Smooth muscle cell (in vitro differentiated cells): ENCODE results near the gene STAG1. TPM values are rescaled to one million over a fixed set of nuclear protein-coding genes. Genes with fewer than 3 reads are reported as not detected.

ENCODE experiments used
- DNase-seq: peaks from one replicate; lab custom pipeline; 2025; ENCODE audit not compliant: unreplicated experiment; lab: John Stamatoyannopoulos, UW
- H2AFZ ChIP-seq: fragments of 200-600 bp; sonication (generic); 2 replicates; pipeline ENCODE4 v1.6.0; 2016; ENCODE audit warnings: antibody characterized with exemption, low read depth, mild to moderate bottlenecking
- H3F3A ChIP-seq: fragments of 200-600 bp; sonication (generic); 2 replicates; pipeline ENCODE4 v1.6.0; 2017; ENCODE audit warnings: antibody characterized with exemption, low read depth
- H3K27ac ChIP-seq: fragments of 200-600 bp; sonication (generic); 2 replicates; pipeline ENCODE4 v1.5.1; 2016; ENCODE audit warnings: low read depth, mild to moderate bottlenecking
- H3K27me3 ChIP-seq: fragments of 200-600 bp; sonication (generic); 2 replicates; pipeline ENCODE4 v1.6.1; 2016; ENCODE audit warnings: low read depth, mild to moderate bottlenecking
- H3K36me3 ChIP-seq: fragments of 200-600 bp; sonication (generic); 2 replicates; pipeline ENCODE4 v1.5.1; 2016; ENCODE audit warnings: low read depth
- H3K4me1 ChIP-seq: fragments of 200-600 bp; sonication (generic); 2 replicates; pipeline ENCODE4 v1.5.1; 2016; ENCODE audit warnings: low read depth
- H3K4me2 ChIP-seq: fragments of 200-600 bp; sonication (generic); 2 replicates; pipeline ENCODE4 v1.6.0; 2016; ENCODE audit warnings: mild to moderate bottlenecking
- H3K4me3 ChIP-seq: fragments of 200-600 bp; sonication (generic); 2 replicates; pipeline ENCODE4 v1.5.1; 2016; ENCODE audit warnings: mild to moderate bottlenecking
- H3K79me2 ChIP-seq: fragments of 200-600 bp; sonication (generic); 2 replicates; pipeline ENCODE4 v1.6.0; 2016; ENCODE audit warnings: low read depth, mild to moderate bottlenecking
- H3K9ac ChIP-seq: fragments of 200-600 bp; sonication (generic); 2 replicates; pipeline ENCODE4 v1.6.0; 2016; ENCODE audit warnings: low read depth
- H3K9me3 ChIP-seq: fragments of 200-600 bp; sonication (generic); replicated peaks from 2 replicates; pipeline ENCODE4 v1.5.1; 2016; ENCODE audit warnings: low read depth
- H4K20me1 ChIP-seq: fragments of 200-600 bp; sonication (generic); 2 replicates; pipeline ENCODE4 v1.6.0; 2016; ENCODE audit warnings: low read depth
- WGBS: methylation state at CpG from one replicate; pipeline ENCODE4 v1.1.7; 2016; ENCODE audit warnings: low lambda C conversion rate; 5-methylcytosine and 5-hydroxymethylcytosine counted together
- polyA plus RNA-seq: library from polyadenylated mRNA; unstranded; fragments of >200 nt; fragmentation: Nextera tagmentation; extraction: Ambion mirVana; gene quantifications from 2 replicates; pipeline ENCODE4 v1.2.1, GENCODE V29; 2016
- total RNA-seq: library from RNA; depleted of rRNA; stranded (reverse); fragments of >200 nt; gene quantifications from 2 replicates; pipeline ENCODE4 v1.2.3, GENCODE V29; 2014
- TF ChIP-seq, protein P1 (sequence below): fragments of 200-600 bp; sonication (generic); IDR thresholded peaks from 2 replicates; pipeline ENCODE4 v1.5.1; 2017; ENCODE audit warnings: borderline replicate concordance, mild to moderate bottlenecking, antibody characterized with exemption; ENCODE audit not compliant: insufficient read depth, poor library complexity, severe bottlenecking

Gene STAG1
- total and polyA plus RNA-seq, 2 experiments from 2014 or later, result 14.6 to 29.5 TPM

DNA sequence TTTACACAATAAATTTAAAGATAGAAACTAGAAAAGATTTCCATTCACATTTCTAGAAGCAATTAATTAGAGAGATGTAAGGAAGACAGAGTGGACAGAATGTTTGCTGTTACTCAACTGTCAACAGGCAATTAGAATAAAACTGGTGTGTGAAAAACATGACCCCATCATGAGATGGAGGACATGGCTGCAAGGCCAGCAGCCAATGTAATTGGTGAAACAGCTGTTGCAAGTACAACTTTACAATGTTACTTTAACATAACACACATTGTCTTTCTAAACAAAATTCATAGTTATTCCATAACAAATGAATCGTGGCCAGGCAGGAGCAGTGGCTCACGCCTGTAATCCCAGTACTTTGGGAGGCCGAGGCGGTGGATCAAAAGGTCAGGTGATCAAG, 28.6 kb upstream of the STAG1 start:
- TF ChIP-seq, protein P1, sequence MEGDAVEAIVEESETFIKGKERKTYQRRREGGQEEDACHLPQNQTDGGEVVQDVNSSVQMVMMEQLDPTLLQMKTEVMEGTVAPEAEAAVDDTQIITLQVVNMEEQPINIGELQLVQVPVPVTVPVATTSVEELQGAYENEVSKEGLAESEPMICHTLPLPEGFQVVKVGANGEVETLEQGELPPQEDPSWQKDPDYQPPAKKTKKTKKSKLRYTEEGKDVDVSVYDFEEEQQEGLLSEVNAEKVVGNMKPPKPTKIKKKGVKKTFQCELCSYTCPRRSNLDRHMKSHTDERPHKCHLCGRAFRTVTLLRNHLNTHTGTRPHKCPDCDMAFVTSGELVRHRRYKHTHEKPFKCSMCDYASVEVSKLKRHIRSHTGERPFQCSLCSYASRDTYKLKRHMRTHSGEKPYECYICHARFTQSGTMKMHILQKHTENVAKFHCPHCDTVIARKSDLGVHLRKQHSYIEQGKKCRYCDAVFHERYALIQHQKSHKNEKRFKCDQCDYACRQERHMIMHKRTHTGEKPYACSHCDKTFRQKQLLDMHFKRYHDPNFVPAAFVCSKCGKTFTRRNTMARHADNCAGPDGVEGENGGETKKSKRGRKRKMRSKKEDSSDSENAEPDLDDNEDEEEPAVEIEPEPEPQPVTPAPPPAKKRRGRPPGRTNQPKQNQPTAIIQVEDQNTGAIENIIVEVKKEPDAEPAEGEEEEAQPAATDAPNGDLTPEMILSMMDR, result no peak
- DNase-seq, result no peak
- H2AFZ ChIP-seq, result no peak overlapping the region

DNA sequence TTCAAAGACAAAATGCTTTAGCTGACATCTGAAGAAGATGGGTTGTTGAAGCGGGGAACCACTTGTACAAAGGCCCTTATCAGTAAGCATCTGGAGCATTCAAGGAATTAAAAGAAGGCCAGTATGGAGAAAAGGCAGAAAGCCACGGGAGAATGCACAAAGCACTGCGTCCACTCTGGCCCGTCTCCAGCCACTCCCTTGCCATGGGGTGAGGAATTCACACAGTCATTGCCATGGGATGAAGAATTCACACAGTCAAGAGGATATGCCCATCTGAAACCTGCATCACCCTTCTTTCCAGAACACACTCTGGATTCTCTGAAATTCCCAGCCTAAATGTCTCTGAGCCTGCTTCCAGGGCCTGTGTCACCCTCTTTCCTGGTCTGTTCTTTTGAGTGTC, 26.7 kb upstream of the STAG1 start:
- no peaks in the 10 kb centered on the region for H3K79me2 ChIP-seq
- no peaks in the 10 kb centered on the region for H3K36me3 ChIP-seq
- H3K9me3 ChIP-seq, result no peaks in the 10 kb centered on the region
- H3K27me3 ChIP-seq, result no peaks in the 10 kb centered on the region
- TF ChIP-seq, protein P1, result no peak
- WGBS, result 69% methylated on average over 4 of the region's 4 CpGs
- DNase-seq, result no peak
- H3F3A ChIP-seq, result no peaks in the 10 kb centered on the region
- H3K4me3 ChIP-seq, result no peak overlapping the region
- no peaks in the 10 kb centered on the region for H4K20me1 ChIP-seq
- H2AFZ ChIP-seq, result no peak overlapping the region
- no peak overlapping the region for H3K27ac ChIP-seq
- H3K4me2 ChIP-seq, result no peak overlapping the region
- H3K9ac ChIP-seq, result no peak overlapping the region
- no peaks in the 10 kb centered on the region for H3K4me1 ChIP-seq

More for the DNA sequence above, 28.6 kb upstream of the STAG1 start:
- H3K9ac ChIP-seq, result no peak overlapping the region
- no peaks in the 10 kb centered on the region for H3K9me3 ChIP-seq
- H3K4me1 ChIP-seq, result no peaks in the 10 kb centered on the region
- no peaks in the 10 kb centered on the region for H4K20me1 ChIP-seq
- H3F3A ChIP-seq, result no peaks in the 10 kb centered on the region
- no peaks in the 10 kb centered on the region for H3K27me3 ChIP-seq
- no peaks in the 10 kb centered on the region for H3K79me2 ChIP-seq
- H3K27ac ChIP-seq, result no peak overlapping the region
- H3K36me3 ChIP-seq, result no peaks in the 10 kb centered on the region
- H3K4me3 ChIP-seq, result no peak overlapping the region
- no peak overlapping the region for H3K4me2 ChIP-seq
- WGBS, result 94% methylated on average over 4 of the region's 4 CpGs

DNA sequence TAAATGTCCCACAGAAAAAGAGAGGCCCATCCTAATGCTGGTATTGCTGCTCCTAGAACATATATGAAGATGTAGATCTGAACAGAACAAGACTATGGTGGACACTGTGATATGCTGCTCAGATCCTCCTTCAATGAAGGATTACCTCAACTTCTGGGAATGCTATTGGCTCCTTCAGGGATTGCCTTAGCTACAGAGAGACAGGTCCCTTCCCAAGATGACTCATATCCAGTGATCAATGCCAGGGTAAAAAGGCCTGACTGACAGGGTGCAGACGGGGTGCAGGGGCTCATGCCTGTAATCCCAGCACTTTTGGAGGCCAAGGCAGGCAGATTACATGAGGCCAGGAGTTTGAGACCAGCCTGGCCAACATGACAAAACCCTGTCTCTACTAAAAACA, 20.5 kb upstream of the STAG1 start:
- Histone ChIP-seq H3K9ac (no peak overlapping the region), H3K79me2 (no peaks in the 10 kb centered on the region), H4K20me1 (no peaks in the 10 kb centered on the region), H3K27ac (no peak overlapping the region), H3K9me3 (no peaks in the 10 kb centered on the region), H3K4me3 (no peak overlapping the region), H3K27me3 (no peaks in the 10 kb centered on the region), H2AFZ (no peak overlapping the region), H3K4me2 (no peak overlapping the region), H3F3A (no peaks in the 10 kb centered on the region), H3K4me1 (no peaks in the 10 kb centered on the region), H3K36me3 (no peaks in the 10 kb centered on the region)
- no peak for DNase-seq
- WGBS, result 33% methylated on average over 1 of the region's 1 CpG
- TF ChIP-seq, protein P1, result no peak
